Mesenchymal stem cell (in vitro differentiated cells and primary cell): ENCODE measurements around the gene MACROD2.

Experiments used
- DNase-seq: peaks from one replicate; pipeline ENCODE4 v3.0.0-alpha.2; 2013
- H2AFZ ChIP-seq: one replicate; pipeline ENCODE4 v1.6.1; 2013; ENCODE audit warnings: low read depth, mild to moderate bottlenecking, control low read depth, inconsistent platforms, low read length, moderate library complexity
- H2AK5ac ChIP-seq: 2 replicates; pipeline ENCODE4 v1.6.1; 2013; ENCODE audit warnings: low read length, moderate library complexity, mild to moderate bottlenecking, inconsistent platforms; ENCODE audit not compliant: severe bottlenecking
- H2BK120ac ChIP-seq: one replicate; pipeline ENCODE4 v1.6.1; 2013; ENCODE audit warnings: low read depth, mild to moderate bottlenecking, inconsistent platforms, low read length, moderate library complexity
- H2BK12ac ChIP-seq, 2 experiments: one replicate each; pipeline ENCODE4 v1.6.1; 2013; ENCODE audit warnings: inconsistent platforms in 2 of 2, low read length in 2 of 2, mild to moderate bottlenecking in 2 of 2, moderate library complexity in 2 of 2, control low read depth in 1 of 2
- H2BK15ac ChIP-seq: one replicate; pipeline ENCODE4 v1.6.1; 2013; ENCODE audit warnings: mild to moderate bottlenecking, low read depth, inconsistent platforms; ENCODE audit not compliant: poor library complexity, severe bottlenecking
- H2BK5ac ChIP-seq: 2 replicates; pipeline ENCODE4 v1.6.1; 2013; ENCODE audit warnings: low read depth, mild to moderate bottlenecking, low read length, control low read depth, inconsistent platforms; ENCODE audit not compliant: poor library complexity, severe bottlenecking
- H3K14ac ChIP-seq, 2 experiments: one replicate each; pipeline ENCODE4 v1.6.1; 2013; ENCODE audit warnings: inconsistent platforms in 2 of 2, low read length in 2 of 2, control low read depth in 1 of 2, mild to moderate bottlenecking in 1 of 2, moderate library complexity in 1 of 2
- H3K18ac ChIP-seq, 2 experiments: one replicate each; pipeline ENCODE4 v1.6.1; 2013; ENCODE audit warnings: inconsistent platforms in 2 of 2, low read length in 2 of 2, control low read depth in 1 of 2, low read depth in 1 of 2, mild to moderate bottlenecking in 1 of 2
- H3K23ac ChIP-seq, 2 experiments: one replicate each; pipeline ENCODE4 v1.6.1; 2013; ENCODE audit warnings: inconsistent platforms in 2 of 2, low read length in 2 of 2, mild to moderate bottlenecking in 2 of 2, moderate library complexity in 2 of 2, control low read depth in 1 of 2
- H3K27ac ChIP-seq: 2 replicates; pipeline ENCODE4 v1.5.1; 2013; ENCODE audit warnings: mild to moderate bottlenecking, moderate library complexity, low read length, control low read depth, inconsistent platforms; ENCODE audit not compliant: poor library complexity, severe bottlenecking
- H3K27me3 ChIP-seq, 2 experiments: 2 replicates each; pipeline versions ENCODE4 v1.6.1 to v1.7.0; 2013; ENCODE audit warnings: low read length in 2 of 2, mild to moderate bottlenecking in 2 of 2, moderate library complexity in 2 of 2, control low read depth in 1 of 2, inconsistent platforms in 1 of 2; ENCODE audit not compliant: control insufficient read depth in 1 of 2, insufficient read depth in 1 of 2
- H3K36me3 ChIP-seq, 2 experiments: 2 replicates each; pipeline versions ENCODE4 v1.6.1 to v1.7.0; 2013; ENCODE audit warnings: low read length in 2 of 2, control low read depth in 1 of 2, inconsistent platforms in 1 of 2, low read depth in 1 of 2, mild to moderate bottlenecking in 1 of 2; ENCODE audit not compliant: insufficient read depth in 2 of 2, control insufficient read depth in 1 of 2
- H3K4ac ChIP-seq, 2 experiments: one replicate each; pipeline ENCODE4 v1.6.1; 2013; ENCODE audit warnings: inconsistent platforms in 2 of 2, low read length in 2 of 2, mild to moderate bottlenecking in 2 of 2, moderate library complexity in 2 of 2, control low read depth in 1 of 2, low read depth in 1 of 2
- H3K4me1 ChIP-seq: 2 replicates; pipeline ENCODE4 v1.6.1; 2013; ENCODE audit warnings: low read depth, low read length, control low read depth; ENCODE audit not compliant: control insufficient read depth, insufficient read depth
- H3K4me2 ChIP-seq: 2 replicates; pipeline ENCODE4 v1.6.1; 2013; ENCODE audit warnings: low read length, mild to moderate bottlenecking, inconsistent platforms; ENCODE audit not compliant: poor library complexity, severe bottlenecking
- H3K4me3 ChIP-seq, 2 experiments: 2 replicates each; pipeline versions ENCODE4 v1.5.1 to v1.7.0; 2013; ENCODE audit warnings: low read length in 2 of 2, mild to moderate bottlenecking in 2 of 2, control low read depth in 1 of 2, low read depth in 1 of 2; ENCODE audit not compliant: insufficient read depth in 1 of 2
- H3K79me1 ChIP-seq: replicated peaks from 2 replicates; pipeline ENCODE4 v1.6.1; 2013; ENCODE audit warnings: mild to moderate bottlenecking, control low read depth, low read length, inconsistent platforms; ENCODE audit not compliant: poor library complexity, severe bottlenecking
- H3K9ac ChIP-seq: 2 replicates; pipeline ENCODE4 v1.7.0; 2013; ENCODE audit warnings: mild to moderate bottlenecking, low read length, moderate library complexity
- H3K9me3 ChIP-seq: 2 replicates; pipeline ENCODE4 v1.7.0; 2013; ENCODE audit warnings: mild to moderate bottlenecking, low read length; ENCODE audit not compliant: control insufficient read depth
- H4K8ac ChIP-seq: one replicate; pipeline ENCODE4 v1.6.1; 2013; ENCODE audit warnings: inconsistent platforms, mild to moderate bottlenecking, low read length, moderate library complexity
- H4K91ac ChIP-seq: one replicate; pipeline ENCODE4 v1.6.1; 2013; ENCODE audit warnings: mild to moderate bottlenecking, low read length, inconsistent platforms
- WGBS: methylation state at CpG from one replicate; pipeline ENCODE4 v1.1.7; 2013; ENCODE audit warnings: mixed read lengths; 5-methylcytosine and 5-hydroxymethylcytosine counted together

The MACROD2 gene

GRCh38 chr20:14960831-14961230 lies 965.5 kb downstream of the MACROD2 start:
- no peak overlapping the region for H2BK15ac ChIP-seq
- H2BK5ac ChIP-seq: no peak overlapping the region
- H3K4ac ChIP-seq: no peak overlapping the region
- no peak overlapping the region for H2AK5ac ChIP-seq
- no peak for DNase-seq
- no peak overlapping the region for H3K14ac ChIP-seq
- H2BK12ac ChIP-seq: no peak overlapping the region
- H4K91ac ChIP-seq: no peak overlapping the region
- H2AFZ ChIP-seq: no peak overlapping the region
- no peaks in the 10 kb centered on the region for H3K4me1 ChIP-seq
- no peak overlapping the region for H3K4me2 ChIP-seq
- no peaks in the 10 kb centered on the region for H3K27me3 ChIP-seq
- no peaks in the 10 kb centered on the region for H3K36me3 ChIP-seq
- no peak overlapping the region for H3K27ac ChIP-seq
- no peak overlapping the region for H4K8ac ChIP-seq
- no peaks in the 10 kb centered on the region for H3K79me1 ChIP-seq
- no peak overlapping the region for H3K18ac ChIP-seq
- no CpG with 5 or more reads among the region's 3 CpGs for WGBS
- no peak overlapping the region for H3K4me3 ChIP-seq
- H3K9me3 ChIP-seq: no peaks in the 10 kb centered on the region
- no peak overlapping the region for H3K23ac ChIP-seq
- no peak overlapping the region for H2BK120ac ChIP-seq
- H3K9ac ChIP-seq: no peak overlapping the region

- H3K27ac ChIP-seq: no peak overlapping the region
- no peak overlapping the region for H3K9ac ChIP-seq
- 28% methylated on average over 3 of the region's 3 CpGs for WGBS
- no peak overlapping the region for H2BK15ac ChIP-seq
- no peak for DNase-seq
- no peak overlapping the region for H3K4ac ChIP-seq
- H2AK5ac ChIP-seq: no peak overlapping the region
- H2BK5ac ChIP-seq: no peak overlapping the region
- no peak overlapping the region for H3K23ac ChIP-seq
- no peak overlapping the region for H2AFZ ChIP-seq
- no peak overlapping the region for H3K4me2 ChIP-seq
- no peaks in the 10 kb centered on the region for H3K27me3 ChIP-seq
- H3K4me3 ChIP-seq: no peak overlapping the region
- H2BK12ac ChIP-seq: no peak overlapping the region
- no peak overlapping the region for H4K8ac ChIP-seq
- no peak overlapping the region for H3K14ac ChIP-seq
- no peak overlapping the region for H2BK120ac ChIP-seq
- H4K91ac ChIP-seq: no peak overlapping the region
- no peaks in the 10 kb centered on the region for H3K36me3 ChIP-seq
- H3K9me3 ChIP-seq: no peaks in the 10 kb centered on the region
- H3K79me1 ChIP-seq: no peaks in the 10 kb centered on the region
- H3K18ac ChIP-seq: no peak overlapping the region
- no peaks in the 10 kb centered on the region for H3K4me1 ChIP-seq
Observed at GRCh38 chr20:14963262-14963663, 967.9 kb downstream of the MACROD2 start.

GRCh38 chr20:14966203-14966602 lies 970.9 kb downstream of the MACROD2 start:
- H3K14ac ChIP-seq: no peak overlapping the region
- no peak overlapping the region for H2AK5ac ChIP-seq
- DNase-seq: no peak
- no peak overlapping the region for H3K23ac ChIP-seq
- H3K9me3 ChIP-seq: peaks cover 3% of the 10 kb centered on the region
- no peak overlapping the region for H2BK12ac ChIP-seq
- no peaks in the 10 kb centered on the region for H3K36me3 ChIP-seq
- no peaks in the 10 kb centered on the region for H3K4me1 ChIP-seq
- no peak overlapping the region for H3K9ac ChIP-seq
- H2BK5ac ChIP-seq: no peak overlapping the region
- no peak overlapping the region for H3K27ac ChIP-seq
- H3K79me1 ChIP-seq: no peaks in the 10 kb centered on the region
- H2BK15ac ChIP-seq: no peak overlapping the region
- no peak overlapping the region for H4K8ac ChIP-seq
- H4K91ac ChIP-seq: no peak overlapping the region
- no peak overlapping the region for H3K4me2 ChIP-seq
- no peak overlapping the region for H3K18ac ChIP-seq
- WGBS: 95% methylated on average over 3 of the region's 3 CpGs
- H3K27me3 ChIP-seq: no peaks in the 10 kb centered on the region
- H2AFZ ChIP-seq: no peak overlapping the region
- H2BK120ac ChIP-seq: no peak overlapping the region
- no peak overlapping the region for H3K4me3 ChIP-seq
- no peak overlapping the region for H3K4ac ChIP-seq

GRCh38 chr20:14966808-14967207 lies 971.5 kb downstream of the MACROD2 start:
- Histone ChIP-seq H3K4me2 (no peak overlapping the region), H4K91ac (no peak overlapping the region), H3K14ac (no peak overlapping the region), H3K36me3 (no peaks in the 10 kb centered on the region), H3K4me3 (no peak overlapping the region), H2BK5ac (no peak overlapping the region), H3K18ac (no peak overlapping the region), H3K9ac (no peak overlapping the region), H3K9me3 (peaks cover 3% of the 10 kb centered on the region), H3K23ac (no peak overlapping the region), H2AK5ac (no peak overlapping the region), H3K4me1 (no peaks in the 10 kb centered on the region), H3K4ac (no peak overlapping the region), H3K27me3 (no peaks in the 10 kb centered on the region), H2BK15ac (no peak overlapping the region), H2BK120ac (no peak overlapping the region), H2AFZ (no peak overlapping the region), H3K27ac (no peak overlapping the region), H3K79me1 (no peaks in the 10 kb centered on the region), H2BK12ac (no peak overlapping the region), H4K8ac (no peak overlapping the region)
- no peak for DNase-seq
